ENCODE data around the gene PTPRC.

PTPRC gene

GRCh38 chr1:198723127-198723526 lies 84.3 kb downstream of the PTPRC start:
- TF ChIP-seq POLR2A (IDR thresholded peaks at IDR 0.05; ENCODE audit: low read depth, low read length) = no peak
- TF ChIP-seq TAF1 (IDR thresholded peaks at IDR 0.05; ENCODE audit: borderline replicate concordance, low read depth, low read length) = no peak
- no peak for TF ChIP-seq POLR2AphosphoS5 (IDR thresholded peaks at IDR 0.05; ENCODE audit: low read depth, low read length)
- no peak for DNase-seq (ENCODE audit: insufficient read length)
- no peak for FAIRE-seq

- FAIRE-seq = no peak
- DNase-seq (ENCODE audit: insufficient read length) = no peak
- no peak for TF ChIP-seq POLR2A (IDR thresholded peaks at IDR 0.05; ENCODE audit: low read depth, low read length)
- TF ChIP-seq TAF1 (IDR thresholded peaks at IDR 0.05; ENCODE audit: borderline replicate concordance, low read depth, low read length) = no peak
- no peak for TF ChIP-seq POLR2AphosphoS5 (IDR thresholded peaks at IDR 0.05; ENCODE audit: low read depth, low read length)
Observed at GRCh38 chr1:198725090-198725489, 86.2 kb downstream of the PTPRC start.

- FAIRE-seq (no peak), DNase-seq (ENCODE audit: insufficient read length) (no peak)
Observed at GRCh38 chr1:198726455-198726854, 87.6 kb downstream of the PTPRC start.

GRCh38 chr1:198729195-198729863 lies 90.5 kb downstream of the PTPRC start:
- FAIRE-seq (peak; percentile 38), DNase-seq (ENCODE audit: insufficient read length) (no peak)
- no peak for TF ChIP-seq POLR2AphosphoS5 (IDR thresholded peaks at IDR 0.05; ENCODE audit: low read depth, low read length)
- TF ChIP-seq POLR2A (IDR thresholded peaks at IDR 0.05; ENCODE audit: low read depth, low read length) = no peak
- TF ChIP-seq TAF1 (IDR thresholded peaks at IDR 0.05; ENCODE audit: borderline replicate concordance, low read depth, low read length) = no peak

More at GRCh38 chr1:198726455-198726854, 87.6 kb downstream of the PTPRC start:
- TF ChIP-seq POLR2A (IDR thresholded peaks at IDR 0.05; ENCODE audit: low read depth, low read length) = no peak
- TF ChIP-seq POLR2AphosphoS5 (IDR thresholded peaks at IDR 0.05; ENCODE audit: low read depth, low read length) = no peak
- TF ChIP-seq TAF1 (IDR thresholded peaks at IDR 0.05; ENCODE audit: borderline replicate concordance, low read depth, low read length) = no peak

GRCh38 chr1:198730952-198731351 lies 92.1 kb downstream of the PTPRC start:
- DNase-seq (ENCODE audit: insufficient read length) (no peak), FAIRE-seq (no peak)
- TF ChIP-seq POLR2A (IDR thresholded peaks at IDR 0.05; ENCODE audit: low read depth, low read length) (no peak), POLR2AphosphoS5 (IDR thresholded peaks at IDR 0.05; ENCODE audit: low read depth, low read length) (no peak), TAF1 (IDR thresholded peaks at IDR 0.05; ENCODE audit: borderline replicate concordance, low read depth, low read length) (no peak)

GRCh38 chr1:198734323-198735008 lies 95.6 kb downstream of the PTPRC start:
- FAIRE-seq = peak; percentile 76
- TF ChIP-seq POLR2AphosphoS5 (IDR thresholded peaks at IDR 0.05; ENCODE audit: low read depth, low read length) (no peak), POLR2A (IDR thresholded peaks at IDR 0.05; ENCODE audit: low read depth, low read length) (no peak), TAF1 (IDR thresholded peaks at IDR 0.05; ENCODE audit: borderline replicate concordance, low read depth, low read length) (no peak)
- no peak for DNase-seq (ENCODE audit: insufficient read length)

GRCh38 chr1:198741744-198742143 lies 102.9 kb downstream of the PTPRC start:
- no peak for FAIRE-seq
- DNase-seq (ENCODE audit: insufficient read length) = no peak

GRCh38 chr1:198747127-198747526 lies 108.3 kb downstream of the PTPRC start:
- FAIRE-seq (no peak), DNase-seq (ENCODE audit: insufficient read length) (no peak)
- TF ChIP-seq TAF1 (IDR thresholded peaks at IDR 0.05; ENCODE audit: borderline replicate concordance, low read depth, low read length) (no peak), POLR2A (IDR thresholded peaks at IDR 0.05; ENCODE audit: low read depth, low read length) (no peak), POLR2AphosphoS5 (IDR thresholded peaks at IDR 0.05; ENCODE audit: low read depth, low read length) (no peak)

More at GRCh38 chr1:198741744-198742143, 102.9 kb downstream of the PTPRC start:
- TF ChIP-seq POLR2AphosphoS5 (IDR thresholded peaks at IDR 0.05; ENCODE audit: low read depth, low read length) (no peak), TAF1 (IDR thresholded peaks at IDR 0.05; ENCODE audit: borderline replicate concordance, low read depth, low read length) (no peak), POLR2A (IDR thresholded peaks at IDR 0.05; ENCODE audit: low read depth, low read length) (no peak)

GRCh38 chr1:198749279-198749678 lies 110.4 kb downstream of the PTPRC start:
- FAIRE-seq = no peak
- TF ChIP-seq POLR2A (IDR thresholded peaks at IDR 0.05; ENCODE audit: low read depth, low read length) (no peak), TAF1 (IDR thresholded peaks at IDR 0.05; ENCODE audit: borderline replicate concordance, low read depth, low read length) (no peak), POLR2AphosphoS5 (IDR thresholded peaks at IDR 0.05; ENCODE audit: low read depth, low read length) (no peak)
- DNase-seq (ENCODE audit: insufficient read length) = no peak

- FAIRE-seq (no peak), DNase-seq (ENCODE audit: insufficient read length) (no peak)
- TF ChIP-seq POLR2AphosphoS5 (IDR thresholded peaks at IDR 0.05; ENCODE audit: low read depth, low read length) (no peak), POLR2A (IDR thresholded peaks at IDR 0.05; ENCODE audit: low read depth, low read length) (no peak), TAF1 (IDR thresholded peaks at IDR 0.05; ENCODE audit: borderline replicate concordance, low read depth, low read length) (no peak)
Observed at GRCh38 chr1:198750081-198750480, 111.2 kb downstream of the PTPRC start.

GRCh38 chr1:198751741-198752140 lies 112.9 kb downstream of the PTPRC start:
- FAIRE-seq = peak; percentile 40
- no peak for DNase-seq (ENCODE audit: insufficient read length)
- TF ChIP-seq TAF1 (IDR thresholded peaks at IDR 0.05; ENCODE audit: borderline replicate concordance, low read depth, low read length) = no peak
- no peak for TF ChIP-seq POLR2A (IDR thresholded peaks at IDR 0.05; ENCODE audit: low read depth, low read length)
- TF ChIP-seq POLR2AphosphoS5 (IDR thresholded peaks at IDR 0.05; ENCODE audit: low read depth, low read length) = no peak

GRCh38 chr1:198754670-198755069 lies 115.8 kb downstream of the PTPRC start:
- TF ChIP-seq POLR2A (IDR thresholded peaks at IDR 0.05; ENCODE audit: low read depth, low read length) (no peak), TAF1 (IDR thresholded peaks at IDR 0.05; ENCODE audit: borderline replicate concordance, low read depth, low read length) (no peak), POLR2AphosphoS5 (IDR thresholded peaks at IDR 0.05; ENCODE audit: low read depth, low read length) (no peak)
- no peak for DNase-seq (ENCODE audit: insufficient read length)
- no peak for FAIRE-seq

Data from GM12892 (cell line).